ENCODE measurements around the gene SLC45A2. TPM values are rescaled to one million over a fixed set of nuclear protein-coding genes. Genes with fewer than 3 reads are reported as not detected.
"Not testable (repeated sequence)": the region's sequence is repeated elsewhere in the genome, so short reads cannot be mapped to it uniquely, and the experiment has no call there.

SLC45A2 gene
- total RNA-seq, 1 donor from 2014 or later: not detected

DNA sequence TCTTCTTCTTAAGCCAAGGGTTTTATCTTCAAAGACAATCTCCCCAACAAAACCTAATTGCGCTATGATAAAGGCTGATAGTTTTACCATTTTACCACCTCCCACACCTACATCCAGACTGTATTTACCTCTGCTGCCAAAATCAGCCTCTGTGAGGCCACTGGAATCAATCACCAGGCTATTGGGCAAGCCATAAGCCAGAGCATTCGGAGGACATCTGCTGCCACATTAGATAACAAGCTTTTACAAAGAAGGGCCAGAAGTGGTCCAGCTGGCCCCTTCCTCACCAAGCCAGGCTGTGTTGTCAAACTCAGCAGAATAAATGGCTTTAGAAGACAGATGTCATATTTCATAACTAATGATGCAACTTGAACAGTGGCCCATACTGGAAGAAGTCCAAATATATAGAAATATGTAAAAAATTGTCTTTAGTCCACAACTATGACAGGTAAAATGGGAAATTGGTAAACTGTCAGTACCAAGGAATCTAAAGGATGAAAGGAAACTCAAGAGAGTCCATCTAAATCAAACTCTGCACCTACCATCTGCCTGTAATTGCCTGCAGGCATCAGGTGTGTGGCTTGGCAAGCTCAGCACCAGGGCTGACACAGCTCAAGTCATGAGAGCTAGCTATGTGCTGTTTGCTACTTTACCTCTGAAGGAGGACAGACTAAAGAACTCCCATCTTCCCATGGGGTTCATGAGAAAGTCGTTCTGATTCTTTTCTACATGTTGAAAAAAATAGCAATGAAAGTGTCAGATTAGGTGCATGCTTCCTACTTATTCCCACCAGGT, 16.1 kb downstream of the SLC45A2 start:
- TF ChIP-seq, protein P1, sequence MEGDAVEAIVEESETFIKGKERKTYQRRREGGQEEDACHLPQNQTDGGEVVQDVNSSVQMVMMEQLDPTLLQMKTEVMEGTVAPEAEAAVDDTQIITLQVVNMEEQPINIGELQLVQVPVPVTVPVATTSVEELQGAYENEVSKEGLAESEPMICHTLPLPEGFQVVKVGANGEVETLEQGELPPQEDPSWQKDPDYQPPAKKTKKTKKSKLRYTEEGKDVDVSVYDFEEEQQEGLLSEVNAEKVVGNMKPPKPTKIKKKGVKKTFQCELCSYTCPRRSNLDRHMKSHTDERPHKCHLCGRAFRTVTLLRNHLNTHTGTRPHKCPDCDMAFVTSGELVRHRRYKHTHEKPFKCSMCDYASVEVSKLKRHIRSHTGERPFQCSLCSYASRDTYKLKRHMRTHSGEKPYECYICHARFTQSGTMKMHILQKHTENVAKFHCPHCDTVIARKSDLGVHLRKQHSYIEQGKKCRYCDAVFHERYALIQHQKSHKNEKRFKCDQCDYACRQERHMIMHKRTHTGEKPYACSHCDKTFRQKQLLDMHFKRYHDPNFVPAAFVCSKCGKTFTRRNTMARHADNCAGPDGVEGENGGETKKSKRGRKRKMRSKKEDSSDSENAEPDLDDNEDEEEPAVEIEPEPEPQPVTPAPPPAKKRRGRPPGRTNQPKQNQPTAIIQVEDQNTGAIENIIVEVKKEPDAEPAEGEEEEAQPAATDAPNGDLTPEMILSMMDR (IDR thresholded peaks at IDR 0.05; ENCODE audit: borderline replicate concordance): no peak
- Histone ChIP-seq H3K36me3 (no peaks in the 10 kb centered on the region), H3K27me3 (ENCODE audit: low read depth) (no peaks in the 10 kb centered on the region), H3K4me1 (no peaks in the 10 kb centered on the region), H3K4me3 (no peak overlapping the region), H3K9me3 (replicated peaks) (no peaks in the 10 kb centered on the region), H3K27ac (replicated peaks) (no peak overlapping the region)
- DNase-seq: no peak
- intact Hi-C loops (cut with micrococcal nuclease): no loop called here

DNA sequence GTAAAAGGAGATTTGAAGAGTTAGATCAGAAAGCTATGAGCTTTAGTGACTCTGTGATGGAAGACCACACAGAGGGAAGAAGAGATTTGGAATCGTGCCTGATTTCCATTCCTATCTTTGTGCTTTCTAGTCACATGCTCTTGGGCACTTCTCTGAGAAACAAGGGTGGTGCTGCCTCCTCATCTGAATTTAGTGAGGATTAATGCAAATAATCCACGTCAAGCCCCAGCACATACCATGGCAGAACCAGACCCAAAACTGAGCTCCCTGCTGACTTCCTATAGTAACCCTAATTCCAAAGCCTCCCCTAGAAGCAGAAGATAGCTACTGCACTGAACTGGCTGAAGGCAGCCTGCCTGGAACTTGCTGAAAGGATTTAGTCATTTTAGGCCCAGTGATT, 17.7 kb downstream of the SLC45A2 start:
- Histone ChIP-seq H3K27me3 (ENCODE audit: low read depth) (no peaks in the 10 kb centered on the region), H3K9me3 (replicated peaks) (no peaks in the 10 kb centered on the region), H3K27ac (replicated peaks) (no peak overlapping the region), H3K4me3 (no peak overlapping the region), H3K4me1 (no peaks in the 10 kb centered on the region), H3K36me3 (no peaks in the 10 kb centered on the region)
- TF ChIP-seq, protein P1 (IDR thresholded peaks at IDR 0.05; ENCODE audit: borderline replicate concordance): no peak
- DNase-seq: no peak
- intact Hi-C loops (cut with micrococcal nuclease): no loop called here

DNA sequence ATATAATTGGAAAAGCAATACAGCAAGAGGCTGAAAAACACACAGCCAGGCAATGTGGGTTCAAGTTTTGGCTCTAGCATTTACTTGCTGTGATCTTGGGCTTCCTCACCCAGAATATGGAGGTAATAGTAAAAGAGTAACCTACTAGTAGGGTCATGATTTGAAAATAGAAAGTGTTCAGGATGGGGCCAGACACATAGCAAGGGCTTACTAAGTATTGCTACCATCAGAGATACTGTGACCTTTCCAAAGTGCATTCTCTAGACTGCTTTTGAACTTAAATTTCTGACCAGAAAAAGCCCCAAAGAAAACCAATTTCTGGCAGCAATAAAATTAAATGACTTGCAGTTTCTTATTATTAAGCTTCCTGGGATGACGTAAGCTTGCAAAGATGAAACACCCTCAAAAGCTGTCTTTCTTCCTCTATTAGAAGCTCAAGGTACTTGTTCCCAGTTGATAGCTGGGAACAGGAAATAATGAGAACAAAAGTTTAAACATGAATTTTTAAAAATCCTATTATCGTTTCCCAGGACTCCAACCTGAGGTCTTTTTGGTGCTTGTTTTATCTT, 20.3 kb downstream of the SLC45A2 start:
- intact Hi-C loops (cut with micrococcal nuclease): no loop called here

DNA sequence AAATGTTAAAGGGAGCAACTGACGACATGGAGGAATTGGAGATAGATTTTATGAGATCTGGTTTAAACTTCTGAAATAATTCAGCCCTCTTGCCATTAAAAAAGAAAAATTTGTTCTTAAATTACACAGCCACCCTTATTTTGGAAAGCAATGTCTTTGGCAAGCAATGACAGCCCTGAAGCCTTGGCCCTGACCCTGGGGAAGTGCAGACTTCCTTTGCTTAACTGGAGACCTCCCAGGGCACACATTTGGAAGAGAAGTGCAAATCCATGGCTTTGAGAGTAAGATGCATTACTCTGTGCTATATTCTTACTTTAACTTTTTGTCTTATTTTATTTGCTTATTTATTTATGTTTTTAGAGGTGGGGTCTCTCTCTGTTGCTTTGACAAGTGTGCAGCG, 26.3 kb downstream of the SLC45A2 start:
- Histone ChIP-seq H3K4me1 (no peaks in the 10 kb centered on the region), H3K9me3 (replicated peaks) (peaks cover 25% of the 10 kb centered on the region), H3K27ac (replicated peaks) (no peak overlapping the region), H3K27me3 (ENCODE audit: low read depth) (no peaks in the 10 kb centered on the region), H3K36me3 (no peaks in the 10 kb centered on the region), H3K4me3 (no peak overlapping the region)
- TF ChIP-seq, protein P1 (IDR thresholded peaks at IDR 0.05; ENCODE audit: borderline replicate concordance): no peak
- DNase-seq: no peak
- intact Hi-C loops (cut with micrococcal nuclease): no loop called here

More for the DNA sequence above, 20.3 kb downstream of the SLC45A2 start:
- DNase-seq: no peak
- Histone ChIP-seq H3K4me3 (no peak overlapping the region), H3K4me1 (no peaks in the 10 kb centered on the region), H3K9me3 (replicated peaks) (no peaks in the 10 kb centered on the region), H3K27ac (replicated peaks) (no peak overlapping the region), H3K36me3 (no peaks in the 10 kb centered on the region), H3K27me3 (ENCODE audit: low read depth) (no peaks in the 10 kb centered on the region)
- TF ChIP-seq, protein P1 (IDR thresholded peaks at IDR 0.05; ENCODE audit: borderline replicate concordance): no peak

DNA sequence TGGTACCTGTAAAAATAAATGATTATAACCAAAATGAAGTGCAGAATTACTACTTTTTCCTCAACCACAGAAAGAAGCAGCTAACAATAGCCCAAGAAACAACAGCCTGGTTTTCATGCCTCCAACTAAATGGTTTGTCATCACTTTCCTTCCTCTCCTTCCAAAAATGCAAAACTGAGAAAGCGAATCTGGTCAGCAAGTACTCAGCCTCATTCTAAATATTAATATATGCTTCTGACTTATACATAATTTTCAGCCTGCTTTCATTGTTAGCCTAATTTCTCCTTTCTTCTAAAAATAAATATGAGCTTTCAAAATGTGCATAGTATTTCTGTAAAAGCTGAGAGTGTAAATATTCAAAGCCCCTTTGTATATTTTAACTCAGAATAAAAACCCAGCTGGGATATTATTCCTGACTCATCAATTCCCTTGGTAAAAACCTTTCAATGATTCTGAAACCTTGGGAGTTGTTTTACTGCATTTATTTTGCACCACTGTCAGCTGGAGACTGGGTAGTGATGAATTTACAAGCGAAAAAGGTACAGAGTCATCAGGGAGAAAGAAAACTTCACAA, 26.8 kb downstream of the SLC45A2 start:
- no peaks in the 10 kb centered on the region for H3K4me1 ChIP-seq
- TF ChIP-seq, protein P1 (IDR thresholded peaks at IDR 0.05; ENCODE audit: borderline replicate concordance): no peak
- no peaks in the 10 kb centered on the region for H3K27me3 ChIP-seq (ENCODE audit: low read depth)
- no peak for DNase-seq
- H3K36me3 ChIP-seq: no peaks in the 10 kb centered on the region
- intact Hi-C loops (cut with micrococcal nuclease): no loop called here
- H3K9me3 ChIP-seq (replicated peaks): peaks cover 25% of the 10 kb centered on the region
- H3K4me3 ChIP-seq: no peak overlapping the region
- H3K27ac ChIP-seq (replicated peaks): no peak overlapping the region

DNA sequence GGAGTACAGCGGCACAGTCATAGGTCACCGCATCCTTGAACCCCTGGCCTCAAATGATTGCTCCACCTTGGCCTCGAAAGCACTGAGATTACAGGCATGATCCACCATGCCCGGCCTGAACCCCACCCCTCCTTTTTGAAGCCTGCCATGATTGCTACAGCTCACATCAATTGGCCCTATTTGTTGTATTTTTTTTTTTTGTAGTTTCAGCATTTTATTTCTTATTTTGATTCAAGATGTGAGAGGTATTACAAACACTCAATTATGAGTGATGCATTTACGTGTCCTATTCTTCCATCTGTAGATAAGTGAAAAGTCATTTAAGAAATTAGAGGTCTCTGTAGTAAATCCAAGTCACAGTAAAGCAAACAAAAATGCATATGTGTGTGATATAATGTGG, 32.3 kb downstream of the SLC45A2 start:
- peaks cover 31% of the 10 kb centered on the region for H3K9me3 ChIP-seq (replicated peaks)
- H3K36me3 ChIP-seq; H3K27ac ChIP-seq (replicated peaks); H3K27me3 ChIP-seq (ENCODE audit: low read depth); H3K4me3 ChIP-seq; H3K4me1 ChIP-seq; DNase-seq; intact Hi-C loops (cut with micrococcal nuclease): not testable (repeated sequence)

Data from left ventricle myocardium inferior (tissue), 1 donor.